HG03025 (cell line): Measurements from ENCODE around the gene NUP62CL.
"Not testable (repeated sequence)": the region's sequence is repeated elsewhere in the genome, so short reads cannot be mapped to it uniquely, and the experiment has no call there.

ENCODE experiments used
- ATAC-seq: cut with Tn5 transposase; IDR thresholded peaks from one replicate; pipeline ENCODE4 v1.9.1; 2021; ENCODE audit warnings: mild to moderate bottlenecking, moderate library complexity; ENCODE audit not compliant: unreplicated experiment, low FRiP score

The NUP62CL gene

GRCh38 chrX:107205770-107206696 is at the start of gene NUP62CL, which contains the start of gene DNAAF6:
TSS of gene NUP62CL (minus strand) at chrX:107206433. CDS start at chrX:107175146, 31,287 bp downstream.
TSS of gene DNAAF6 (plus strand) at chrX:107206611. CDS start at chrX:107212876, 6,265 bp downstream.
- ATAC-seq = peak; percentile 87

- no peak for ATAC-seq
These were observed 22.2 kb upstream of the NUP62CL start for GRCh38 chrX:107228486-107228819.

- ATAC-seq = no peak
These were observed 21.7 kb upstream of the NUP62CL start for GRCh38 chrX:107227780-107228485.

- no peak for ATAC-seq
These were observed 20.5 kb upstream of the NUP62CL start for GRCh38 chrX:107226757-107227156.

- ATAC-seq = no peak
These were observed 7.2 kb upstream of the NUP62CL start for GRCh38 chrX:107213477-107213876.

GRCh38 chrX:107207943-107208342 is 1.7 kb upstream of the NUP62CL start:
- ATAC-seq = no peak

GRCh38 chrX:107207089-107207488 is 856 bp upstream of the NUP62CL start:
- ATAC-seq = no peak

GRCh38 chrX:107206697-107207065 is 448 bp upstream of the NUP62CL start:
- no peak for ATAC-seq

- no peak for ATAC-seq
These were observed 2.1 kb downstream of the NUP62CL start for GRCh38 chrX:107204068-107204605.

GRCh38 chrX:107199491-107199890 is 6.7 kb downstream of the NUP62CL start:
- no peak for ATAC-seq

GRCh38 chrX:107198074-107198473 is 8.2 kb downstream of the NUP62CL start:
- not testable (repeated sequence) for ATAC-seq

GRCh38 chrX:107197319-107197718 is 8.9 kb downstream of the NUP62CL start:
- no peak for ATAC-seq

GRCh38 chrX:107171369-107172102 is 34.7 kb downstream of the NUP62CL start:
- ATAC-seq = no peak

GRCh38 chrX:107168712-107169111 is 37.5 kb downstream of the NUP62CL start:
- no peak for ATAC-seq

GRCh38 chrX:107168257-107168656 is 38.0 kb downstream of the NUP62CL start:
- ATAC-seq = no peak

- no peak for ATAC-seq
These were observed 38.9 kb downstream of the NUP62CL start for GRCh38 chrX:107167163-107167921.

GRCh38 chrX:107157618-107158017 is 48.6 kb downstream of the NUP62CL start:
- ATAC-seq = not testable (repeated sequence)

- not testable (repeated sequence) for ATAC-seq
These were observed 50.4 kb downstream of the NUP62CL start for GRCh38 chrX:107155621-107156430.
